T-helper 1 cell treated with Interleukin-12 subunit alpha and Interleukin-12 subunit beta and Interleukin-4 antibody, amounts not matched to agents 30 ng/mL and 1 ng/mL, for 36 hours (primary cell): ENCODE results near the gene AUP1. TPM values are rescaled to one million over a fixed set of nuclear protein-coding genes. Genes with fewer than 3 reads are reported as not detected.

Experiments used
- intact Hi-C: fragments of 100-400 bp; cut with micrococcal nuclease; formaldehyde crosslinking; loops from one replicate; pipeline ENCODE4 v1.15.1; 2024
- total RNA-seq: library from RNA; stranded (reverse); gene quantifications from 2 replicates; pipeline ENCODE4 v1.2.3, GENCODE V29; 2022

The AUP1 gene
- total RNA-seq, 1 donor from 2014 or later, result 156 TPM

GRCh38 chr2:74481961-74482800 lies 47.3 kb downstream of the AUP1 start:
- intact Hi-C loops, result loop anchor here (2.0 kb wide), 1 partner anchor 47 kb away; the partner anchor contains the start of genes AUP1 and HTRA2

GRCh38 chr2:74481431-74481830 lies 48.1 kb downstream of the AUP1 start:
- intact Hi-C loops, result no loop called here

Other genes starting within 250 kb of the AUP1 start
- gene SLC4A5, start 186.3 kb downstream of the AUP1 start, total RNA-seq, result 2.6 and 3.7 TPM in 2 replicates
- gene DCTN1, start 149.4 kb downstream of the AUP1 start, total RNA-seq, result 110 and 111 TPM in 2 replicates
- gene C2orf81, start 108.1 kb downstream of the AUP1 start, total RNA-seq, result 3.5 and 3.9 TPM in 2 replicates
- gene WDR54, start 108.0 kb downstream of the AUP1 start, total RNA-seq, result 57.2 and 60.2 TPM in 2 replicates
- 3.7 and 4.0 TPM in 2 replicates for gene RTKN, start 87.8 kb downstream of the AUP1 start, total RNA-seq
- gene INO80B, start 74.6 kb downstream of the AUP1 start, total RNA-seq, result 52.2 and 52.8 TPM in 2 replicates
- gene WBP1, start 71.3 kb downstream of the AUP1 start, total RNA-seq, result 49.4 and 56.6 TPM in 2 replicates
- gene MOGS, start 64.3 kb downstream of the AUP1 start, total RNA-seq, result 77.3 and 82.5 TPM in 2 replicates
- gene MRPL53, start 57.0 kb downstream of the AUP1 start, total RNA-seq, result 111 and 121 TPM in 2 replicates
- 38.1 and 43.9 TPM in 2 replicates for gene CCDC142, start 46.7 kb downstream of the AUP1 start, total RNA-seq
- 47.9 and 48.3 TPM in 2 replicates for gene TTC31, start 46.6 kb downstream of the AUP1 start, total RNA-seq
- 0.42 and 0.98 TPM in 2 replicates for gene LBX2, start 30.1 kb downstream of the AUP1 start, total RNA-seq
- 36.4 and 44.7 TPM in 2 replicates for gene PCGF1, start 22.0 kb downstream of the AUP1 start, total RNA-seq
- gene TLX2, start 15.3 kb downstream of the AUP1 start, total RNA-seq, result 1.2 and 1.6 TPM in 2 replicates
- 0.47 and 0.56 TPM in 2 replicates for gene DQX1, start 3.5 kb downstream of the AUP1 start, total RNA-seq
- 60.0 and 61.5 TPM in 2 replicates for gene HTRA2, start 227 bp upstream of the AUP1 start, total RNA-seq
- gene LOXL3, start 24.2 kb upstream of the AUP1 start, total RNA-seq, result 0.78 and 0.98 TPM in 2 replicates
- gene DOK1, start 25.0 kb upstream of the AUP1 start, total RNA-seq, result 47.5 and 51.8 TPM in 2 replicates
- gene M1AP, start 118.6 kb upstream of the AUP1 start, total RNA-seq, result not detected in 2 replicates
- gene SEMA4F, start 124.5 kb upstream of the AUP1 start, total RNA-seq, result 3.1 and 5.5 TPM in 2 replicates